NCI-H1092 (cell line): ENCODE results near the gene MED9.

Experiments used
- DNase-seq: peaks from one replicate; lab custom pipeline; 2025; lab: John Stamatoyannopoulos, UW

The MED9 gene

GRCh38 chr17:17491546-17491988, 14.8 kb downstream of the MED9 start:
- no peak for DNase-seq

GRCh38 chr17:17492085-17492484, 15.3 kb downstream of the MED9 start:
- no peak for DNase-seq

GRCh38 chr17:17492571-17492970, 15.8 kb downstream of the MED9 start:
- DNase-seq = no peak

- no peak for DNase-seq
Measured at GRCh38 chr17:17493249-17493985, 16.6 kb downstream of the MED9 start.

- DNase-seq = no peak
Measured at GRCh38 chr17:17493986-17494466, 17.2 kb downstream of the MED9 start.

- no peak for DNase-seq
Measured at GRCh38 chr17:17494499-17494869, 17.7 kb downstream of the MED9 start.

GRCh38 chr17:17494870-17495535, 18.2 kb downstream of the MED9 start:
- DNase-seq = no peak

- DNase-seq = no peak
Measured at GRCh38 chr17:17495536-17496188, 18.9 kb downstream of the MED9 start.

GRCh38 chr17:17496189-17497064, 19.6 kb downstream of the MED9 start, which contains the start of gene RASD1:
TSS of gene RASD1 (minus strand) at chr17:17496395. CDS start at chr17:17496181, 214 bp downstream.
- DNase-seq = peak; percentile 33

GRCh38 chr17:17497065-17497844, 20.5 kb downstream of the MED9 start:
- no peak for DNase-seq

GRCh38 chr17:17497845-17498520, 21.2 kb downstream of the MED9 start:
- DNase-seq = no peak

- no peak for DNase-seq
Measured at GRCh38 chr17:17498606-17499301, 22.0 kb downstream of the MED9 start.

- DNase-seq = no peak
Measured at GRCh38 chr17:17499402-17500145, 22.8 kb downstream of the MED9 start.

GRCh38 chr17:17500999-17501605, 24.3 kb downstream of the MED9 start:
- DNase-seq = no peak

- no peak for DNase-seq
Measured at GRCh38 chr17:17502741-17503565, 26.2 kb downstream of the MED9 start.

GRCh38 chr17:17503566-17504130, 26.8 kb downstream of the MED9 start:
- DNase-seq = no peak

- DNase-seq = no peak
Measured at GRCh38 chr17:17504341-17505140, 27.7 kb downstream of the MED9 start.
